Astrocyte (in vitro differentiated cells and primary cell): ENCODE data around the gene BMP8A.
"Not testable (repeated sequence)": the region's sequence is repeated elsewhere in the genome, so short reads cannot be mapped to it uniquely, and the experiment has no call there.

Experiments used
- EZH2 ChIP-seq: IDR thresholded peaks from 2 replicates; pipeline ENCODE4 v1.6.1; 2012; ENCODE audit warnings: mild to moderate bottlenecking, low read length, inconsistent platforms; ENCODE audit not compliant: insufficient read depth
- TF ChIP-seq, protein P1 (sequence below): IDR thresholded peaks from 2 replicates; pipeline ENCODE4 v1.5.1; 2011; ENCODE audit warnings: low read depth, mild to moderate bottlenecking, inconsistent platforms, low read length, moderate library complexity; ENCODE audit not compliant: insufficient read depth

DNA sequence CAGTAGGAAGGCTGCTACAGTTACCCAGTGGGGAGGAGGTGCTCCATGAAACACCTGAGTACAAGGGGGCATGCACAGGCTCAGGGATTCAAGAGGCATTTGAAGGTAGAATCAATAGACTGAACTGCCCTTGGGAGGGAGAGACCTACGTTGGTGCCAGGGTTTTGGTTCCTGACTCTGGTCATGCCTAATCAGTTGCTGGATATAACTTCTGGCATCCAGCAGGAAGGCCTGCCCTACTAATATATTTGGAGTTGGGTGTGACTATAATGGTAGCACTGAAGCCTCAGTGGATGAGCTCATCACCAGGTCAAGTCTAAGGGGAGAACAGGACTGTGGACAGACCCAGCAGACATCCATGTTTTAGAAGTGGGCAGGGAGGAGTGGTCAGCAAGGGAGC, 15.9 kb upstream of the BMP8A start:
- TF ChIP-seq, protein P1, sequence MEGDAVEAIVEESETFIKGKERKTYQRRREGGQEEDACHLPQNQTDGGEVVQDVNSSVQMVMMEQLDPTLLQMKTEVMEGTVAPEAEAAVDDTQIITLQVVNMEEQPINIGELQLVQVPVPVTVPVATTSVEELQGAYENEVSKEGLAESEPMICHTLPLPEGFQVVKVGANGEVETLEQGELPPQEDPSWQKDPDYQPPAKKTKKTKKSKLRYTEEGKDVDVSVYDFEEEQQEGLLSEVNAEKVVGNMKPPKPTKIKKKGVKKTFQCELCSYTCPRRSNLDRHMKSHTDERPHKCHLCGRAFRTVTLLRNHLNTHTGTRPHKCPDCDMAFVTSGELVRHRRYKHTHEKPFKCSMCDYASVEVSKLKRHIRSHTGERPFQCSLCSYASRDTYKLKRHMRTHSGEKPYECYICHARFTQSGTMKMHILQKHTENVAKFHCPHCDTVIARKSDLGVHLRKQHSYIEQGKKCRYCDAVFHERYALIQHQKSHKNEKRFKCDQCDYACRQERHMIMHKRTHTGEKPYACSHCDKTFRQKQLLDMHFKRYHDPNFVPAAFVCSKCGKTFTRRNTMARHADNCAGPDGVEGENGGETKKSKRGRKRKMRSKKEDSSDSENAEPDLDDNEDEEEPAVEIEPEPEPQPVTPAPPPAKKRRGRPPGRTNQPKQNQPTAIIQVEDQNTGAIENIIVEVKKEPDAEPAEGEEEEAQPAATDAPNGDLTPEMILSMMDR, result not testable (repeated sequence)
- not testable (repeated sequence) for TF ChIP-seq EZH2
